ENCODE results near the gene G3BP1.
A peak's percentile ranks its signal among the peaks of the same experiment; 100 is the strongest.
"Not testable (repeated sequence)": the region's sequence is repeated elsewhere in the genome, so short reads cannot be mapped to it uniquely, and the experiment has no call there.

The G3BP1 gene

DNA sequence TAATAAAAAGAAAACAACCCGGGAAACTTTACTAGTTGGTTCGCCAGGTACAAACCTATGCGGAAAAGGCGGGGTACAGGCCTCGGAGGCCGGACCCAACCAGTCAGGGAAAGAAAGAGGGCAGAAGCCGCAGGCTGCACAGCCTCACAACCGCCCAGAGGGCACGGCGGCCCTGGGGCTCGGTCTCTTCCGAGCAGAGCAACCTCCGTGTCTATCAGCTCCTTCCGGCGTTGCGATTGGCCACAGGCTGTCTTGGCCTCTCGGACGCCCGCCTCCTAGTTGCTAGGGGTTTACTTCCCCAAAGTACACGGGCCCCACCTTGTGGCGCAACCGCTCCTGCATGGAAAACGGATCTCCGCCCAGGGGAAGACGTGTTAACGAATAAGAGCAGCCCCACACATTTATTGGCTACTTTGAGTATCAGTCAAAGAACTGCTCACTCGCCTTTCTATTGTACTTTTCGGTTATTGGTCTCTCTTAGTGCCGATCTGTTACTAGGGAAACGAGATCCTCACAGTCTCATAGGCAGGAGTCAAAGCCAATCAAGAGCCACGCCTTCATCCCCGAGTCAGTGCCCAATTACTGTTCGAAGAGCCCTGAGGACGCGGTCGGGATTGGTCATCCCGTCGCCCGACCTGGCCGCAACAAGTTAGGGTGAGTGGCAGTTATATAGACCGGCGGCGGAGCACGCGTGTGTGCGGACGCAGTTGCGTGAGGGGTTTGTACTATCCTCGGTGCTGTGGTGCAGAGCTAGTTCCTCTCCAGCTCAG lies at the start of gene G3BP1:
TSS of gene G3BP1 (plus strand) at position 696 of the 770 bp plus-strand sequence. CDS start 14,667 bp downstream, outside the sequence.
- peak; percentile 97 to 100 for DNase-seq (ENCODE audit: low read depth in 2 of 2)

DNA sequence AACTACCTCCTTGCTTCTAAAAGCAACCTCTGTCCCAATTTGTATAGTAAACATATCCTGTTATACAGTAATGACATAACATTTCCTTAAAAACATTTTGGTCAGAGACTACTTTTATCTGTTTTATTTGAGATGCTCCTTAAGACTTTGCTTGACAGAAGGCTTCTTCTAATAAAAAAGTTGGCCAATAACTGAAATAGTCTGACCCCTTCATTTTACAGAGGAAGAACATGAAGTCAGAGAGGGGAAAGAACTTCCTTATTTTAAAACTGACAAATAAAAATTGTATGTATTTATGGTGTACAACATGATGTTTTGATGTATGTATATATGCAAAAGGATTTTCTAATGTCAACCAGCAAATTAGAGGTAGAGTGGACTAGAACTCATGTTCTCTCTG lies 49.2 kb upstream of the G3BP1 start:
- DNase-seq (ENCODE audit: low read depth in 2 of 2), result no peak

DNA sequence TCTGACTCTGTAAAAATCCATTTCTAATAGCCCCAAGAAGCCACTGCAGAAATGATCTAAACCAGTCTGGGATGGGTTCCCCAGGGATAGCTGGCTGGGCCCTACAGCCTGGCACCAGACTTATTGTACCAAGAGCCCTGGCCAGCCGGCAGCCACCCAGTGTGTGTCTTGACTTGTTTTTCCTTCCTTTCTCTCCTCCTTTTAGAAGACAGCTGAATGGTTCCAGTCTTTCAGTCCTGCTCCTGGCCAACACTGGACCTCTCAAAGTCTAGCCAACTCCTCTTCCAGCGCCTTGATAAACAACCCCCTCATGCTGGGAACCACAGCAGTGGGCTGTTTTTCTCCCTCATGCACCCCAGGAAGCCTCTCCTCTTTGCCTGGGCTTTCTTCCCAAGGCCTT lies 47.4 kb upstream of the G3BP1 start:
- DNase-seq (ENCODE audit: low read depth in 2 of 2), result no peak

DNA sequence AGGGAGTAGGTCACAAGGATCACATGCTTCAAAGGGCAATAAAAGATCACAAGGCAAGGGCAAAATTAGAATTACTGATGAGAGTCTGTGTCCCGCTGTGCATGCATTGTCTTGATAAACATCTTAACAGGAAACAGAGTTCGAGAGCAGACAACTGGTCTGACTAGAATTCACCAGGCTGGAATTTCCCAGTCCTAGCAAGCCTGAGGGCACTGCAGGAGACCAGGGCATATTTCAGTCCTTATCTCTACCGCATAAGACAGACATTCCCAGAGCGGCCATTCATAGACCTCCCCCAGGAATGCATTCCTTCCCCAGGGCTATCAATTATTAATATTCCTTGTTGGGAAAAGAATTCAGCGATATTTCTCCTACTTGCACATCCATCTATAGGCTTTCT lies 42.2 kb upstream of the G3BP1 start:
- DNase-seq (ENCODE audit: low read depth in 2 of 2), result not testable (repeated sequence)

DNA sequence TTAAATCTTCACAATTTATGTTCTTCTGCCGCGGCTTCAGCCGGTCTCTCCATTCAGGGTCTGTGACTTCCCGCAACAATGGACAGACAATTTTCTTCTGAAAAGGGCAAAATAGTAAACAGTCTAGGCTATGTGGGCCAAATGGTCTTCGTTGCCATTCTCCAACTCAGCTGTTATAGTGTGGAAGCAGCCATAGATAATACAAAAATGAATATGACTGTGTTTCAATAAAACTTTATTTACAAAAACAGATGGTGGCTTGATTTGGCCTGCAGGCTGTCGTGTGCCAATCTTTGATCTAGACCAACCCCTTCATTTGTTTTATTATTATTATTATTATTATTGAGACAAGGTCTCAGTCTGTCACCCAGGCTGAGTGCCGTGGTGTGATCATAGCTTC lies 41.4 kb upstream of the G3BP1 start:
- DNase-seq (ENCODE audit: low read depth in 2 of 2), result no peak

DNA sequence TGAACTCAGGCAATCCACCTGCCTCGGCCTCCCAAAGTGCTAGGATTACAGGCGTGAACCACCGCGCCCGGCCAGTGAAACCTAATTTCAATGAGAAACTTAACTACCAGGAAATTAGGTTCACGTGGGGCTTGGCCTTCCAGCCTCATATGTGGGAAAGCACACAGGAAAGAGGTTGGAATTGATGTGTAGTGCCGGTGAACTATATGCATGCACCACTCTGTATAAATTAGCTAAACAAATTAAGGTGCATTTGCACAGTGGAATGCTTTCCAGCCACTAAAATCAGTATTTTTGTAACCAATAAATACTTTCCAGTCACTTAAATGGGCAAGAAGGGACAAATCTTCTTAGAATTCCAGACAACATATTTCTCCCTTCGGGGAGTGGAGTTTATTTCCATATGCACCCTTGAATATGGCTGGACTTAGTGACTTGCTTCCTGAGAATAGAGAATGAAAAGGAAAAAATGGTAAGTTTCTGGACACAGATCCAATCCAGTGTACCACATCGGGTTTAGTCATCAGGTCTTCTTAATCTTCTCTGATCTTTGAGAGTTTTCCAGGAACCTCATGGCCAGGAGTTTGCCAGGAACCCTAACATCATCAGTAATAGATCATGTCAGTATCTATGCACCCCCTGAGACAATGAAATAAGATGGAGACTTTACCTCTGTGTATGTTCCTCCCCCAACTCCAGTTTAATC lies 38.2 kb upstream of the G3BP1 start:
- no peak for DNase-seq (ENCODE audit: low read depth in 2 of 2)

DNA sequence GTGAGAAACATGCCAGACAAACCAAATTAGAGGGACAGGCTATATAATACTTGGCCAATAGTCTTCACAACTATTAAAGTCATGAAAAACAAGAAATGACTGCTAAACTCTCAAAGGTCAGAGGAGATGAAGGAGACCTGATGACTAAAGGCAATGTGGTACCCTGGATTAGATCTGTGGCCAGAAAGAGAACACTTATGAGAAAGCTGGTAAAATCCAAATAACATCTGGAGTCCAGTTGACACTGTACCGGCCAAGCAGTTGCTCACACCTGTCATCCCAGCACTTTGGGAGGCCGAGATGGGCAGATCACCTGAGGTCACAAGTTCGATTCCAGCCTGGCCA lies 37.7 kb upstream of the G3BP1 start:
- DNase-seq (ENCODE audit: low read depth in 2 of 2), result no peak

DNA sequence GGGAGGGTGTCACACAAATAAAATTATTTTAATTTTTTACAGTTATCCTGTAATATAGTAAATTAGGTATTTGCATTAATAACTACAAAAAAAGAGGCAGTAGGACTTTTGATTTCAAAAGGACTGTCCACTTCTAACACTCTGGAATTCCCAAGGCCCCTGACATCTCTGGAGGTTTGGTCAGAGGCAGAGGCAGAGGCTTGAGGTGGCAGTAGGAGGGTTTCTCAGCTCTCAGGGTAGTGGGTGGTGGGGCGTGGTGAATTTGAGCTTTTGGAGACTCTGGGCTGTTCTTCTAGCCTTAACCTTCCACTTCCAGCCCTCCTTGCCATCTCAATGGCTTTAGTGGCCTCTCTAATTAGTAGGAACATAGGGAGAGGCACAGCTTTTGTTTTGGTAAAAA lies 36.1 kb upstream of the G3BP1 start:
- no peak for DNase-seq (ENCODE audit: low read depth in 2 of 2)

DNA sequence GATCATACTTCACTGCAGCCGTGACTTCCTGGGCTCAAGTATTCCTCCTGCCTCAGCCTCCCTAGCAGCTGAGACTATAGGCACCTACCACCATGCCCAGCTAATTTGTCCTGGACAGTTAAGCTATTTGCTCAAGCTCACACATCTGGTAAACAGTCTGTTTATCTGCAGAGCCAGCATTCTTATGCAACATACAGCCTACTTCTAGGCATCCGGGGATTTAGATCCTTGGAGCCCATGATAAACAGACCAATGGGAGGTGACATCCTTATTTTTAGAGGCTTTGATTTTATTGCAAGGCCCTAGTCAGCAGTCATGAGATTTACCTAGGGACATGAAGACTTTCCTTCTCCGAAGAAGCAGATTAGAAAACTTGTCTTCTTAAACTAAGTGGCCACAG lies 34.3 kb upstream of the G3BP1 start:
- no peak for DNase-seq (ENCODE audit: low read depth in 2 of 2)

DNA sequence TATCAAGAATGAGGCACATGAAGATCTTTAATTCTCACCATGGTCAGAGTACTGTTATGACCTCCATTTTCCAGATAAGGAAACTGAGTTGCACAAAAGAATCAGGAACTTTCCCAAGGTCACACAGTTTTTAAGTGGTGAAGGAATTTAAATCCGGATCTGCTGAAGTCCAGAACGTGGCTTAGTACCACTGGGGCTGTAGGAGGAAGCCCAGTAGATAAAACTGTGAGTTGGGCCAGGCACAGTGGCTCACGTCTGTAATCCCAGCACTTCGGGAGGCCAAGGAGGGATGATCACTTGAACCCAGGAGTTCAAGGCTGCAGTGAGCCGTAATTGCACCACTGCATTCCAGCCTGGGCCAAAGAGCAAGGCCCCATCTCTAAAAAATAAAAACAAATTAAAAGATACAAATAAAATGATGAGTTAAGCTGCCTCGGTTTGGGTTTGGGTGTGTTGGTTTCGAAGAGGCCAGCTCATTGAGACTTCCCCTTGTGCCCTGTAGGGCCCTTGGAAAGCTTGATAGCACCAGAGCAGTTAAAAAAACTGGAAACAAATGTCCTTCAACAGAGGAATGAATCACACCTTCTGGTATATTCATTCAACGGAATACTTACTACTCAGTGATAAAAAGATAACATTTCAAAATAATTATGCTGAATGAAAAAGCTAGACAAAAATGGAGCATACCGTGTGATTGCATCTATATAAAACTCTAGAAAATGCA lies 33.5 kb upstream of the G3BP1 start:
- no peak for DNase-seq (ENCODE audit: low read depth in 2 of 2)

DNA sequence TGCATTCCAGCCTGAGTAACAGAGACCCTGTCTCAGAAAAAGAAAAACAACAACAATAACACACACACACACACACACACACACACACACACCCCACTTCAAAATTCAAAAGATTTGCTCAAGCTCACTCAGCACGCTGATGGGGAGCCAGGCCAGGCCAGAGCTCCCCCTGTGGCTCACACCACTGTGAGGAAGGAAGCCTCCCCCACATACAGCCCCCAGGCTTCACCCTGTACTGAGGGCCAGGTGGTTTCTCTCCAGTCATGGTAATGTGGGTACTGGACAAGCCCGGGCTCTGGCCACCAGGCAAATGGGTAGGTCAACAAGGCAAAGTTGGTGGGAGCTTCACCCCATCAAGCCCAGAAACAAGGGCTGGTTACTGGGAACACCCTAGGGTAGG lies 32.4 kb upstream of the G3BP1 start:
- no peak for DNase-seq (ENCODE audit: low read depth in 2 of 2)

DNA sequence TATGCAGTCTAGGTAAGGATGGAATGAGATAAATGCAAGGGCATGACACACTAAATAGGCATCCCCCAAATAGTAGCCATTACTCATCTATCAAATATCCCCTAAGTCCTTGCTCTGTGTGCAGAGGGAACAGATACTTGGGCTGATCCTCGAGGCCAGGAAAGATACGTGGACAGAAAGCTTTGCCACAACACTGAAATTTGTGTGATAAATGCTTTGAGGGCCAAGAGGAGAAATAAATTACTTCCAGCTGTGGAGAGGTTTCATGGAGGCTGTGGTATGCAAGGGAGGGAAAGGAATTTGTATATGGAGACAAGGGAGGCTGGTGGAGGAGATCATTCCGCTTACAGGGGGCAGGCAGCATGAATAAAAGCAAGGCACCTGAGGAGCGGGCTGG lies 31.8 kb upstream of the G3BP1 start:
- no peak for DNase-seq (ENCODE audit: low read depth in 2 of 2)

DNA sequence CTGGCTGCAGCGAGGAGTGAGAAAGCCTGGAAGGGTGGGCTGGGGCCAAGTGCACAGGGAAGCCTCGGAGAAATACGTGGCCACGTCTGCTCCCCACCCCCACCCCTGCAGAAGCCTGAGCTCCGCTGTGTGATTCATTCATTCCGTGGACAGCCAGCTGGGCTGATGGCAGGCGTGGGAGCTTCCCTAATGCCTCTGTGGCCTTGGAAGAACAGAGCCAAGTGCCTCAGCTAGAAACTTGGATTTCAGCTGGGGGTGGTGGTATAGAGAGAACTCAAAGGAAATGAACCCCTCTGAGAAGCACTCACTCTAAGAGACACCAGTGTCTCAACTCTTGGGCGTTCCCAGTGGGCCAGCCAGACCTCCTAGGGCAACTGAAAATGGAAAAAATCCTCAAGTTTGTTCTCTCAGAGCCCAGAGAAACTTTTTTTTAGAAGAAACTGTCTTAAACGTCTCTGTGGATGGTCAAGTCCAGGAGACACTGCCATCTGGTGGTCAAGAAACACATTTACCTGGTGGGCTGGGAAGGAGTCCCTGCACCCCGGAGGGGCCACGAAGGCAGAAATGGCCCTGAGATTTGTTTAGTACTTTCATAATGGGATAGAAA lies 31.3 kb upstream of the G3BP1 start:
- no peak for DNase-seq (ENCODE audit: low read depth in 2 of 2)

DNA sequence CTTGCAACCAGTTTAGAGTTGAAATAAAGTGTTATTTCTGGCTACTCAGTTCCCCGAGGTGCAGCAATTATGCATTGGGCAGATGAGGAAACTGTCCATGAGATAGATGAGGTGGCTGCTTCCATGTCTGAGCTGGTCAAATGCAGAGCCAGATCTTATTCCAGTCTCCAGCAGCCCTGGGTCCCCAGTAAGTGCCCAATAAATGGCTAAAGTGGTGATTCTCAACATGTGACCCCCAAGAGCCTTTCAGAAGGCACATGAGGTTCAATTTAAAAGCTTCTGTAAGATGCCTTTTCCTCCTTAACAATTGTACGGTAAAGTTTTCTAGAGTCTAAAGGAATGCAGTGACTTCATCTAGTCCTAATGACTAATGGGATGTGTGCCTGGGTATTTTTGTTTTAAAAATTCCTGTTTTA lies 30.8 kb upstream of the G3BP1 start:
- no peak for DNase-seq (ENCODE audit: low read depth in 2 of 2)

DNA sequence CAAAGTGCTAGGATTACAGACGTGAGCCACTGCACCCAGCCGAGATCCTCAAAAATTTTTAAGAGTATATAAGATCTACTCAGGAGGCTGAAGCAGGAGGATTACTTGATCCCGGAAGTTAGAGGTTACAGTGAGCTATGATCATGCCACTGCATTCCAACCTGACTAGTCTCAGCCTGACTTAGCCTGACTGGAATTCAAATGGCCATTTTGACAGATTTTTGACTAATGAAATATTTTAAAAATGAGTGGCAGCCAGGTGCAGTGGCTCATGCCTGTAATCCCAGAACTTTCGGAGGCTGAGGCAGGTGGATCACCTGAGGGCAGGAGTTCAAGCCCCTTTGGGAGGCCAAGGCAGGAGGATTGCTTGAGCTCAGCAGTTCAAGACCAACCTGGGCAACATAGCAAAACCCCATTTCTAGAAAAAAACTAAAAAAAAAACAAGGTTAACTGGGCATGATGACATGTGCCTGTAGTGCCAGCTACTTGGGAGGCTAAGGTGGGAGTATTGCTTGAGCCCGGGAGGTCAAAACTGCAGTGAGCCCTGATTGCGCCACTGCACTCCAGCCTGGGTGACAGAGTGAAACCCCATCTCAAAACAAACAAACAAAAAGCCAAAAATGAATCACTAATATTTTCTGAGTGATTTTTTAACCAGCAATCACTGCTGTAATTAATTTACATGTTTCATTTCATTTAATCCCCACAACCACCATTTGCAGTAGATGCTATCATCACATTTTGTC lies 29.9 kb upstream of the G3BP1 start:
- DNase-seq (ENCODE audit: low read depth in 2 of 2), result no peak

DNA sequence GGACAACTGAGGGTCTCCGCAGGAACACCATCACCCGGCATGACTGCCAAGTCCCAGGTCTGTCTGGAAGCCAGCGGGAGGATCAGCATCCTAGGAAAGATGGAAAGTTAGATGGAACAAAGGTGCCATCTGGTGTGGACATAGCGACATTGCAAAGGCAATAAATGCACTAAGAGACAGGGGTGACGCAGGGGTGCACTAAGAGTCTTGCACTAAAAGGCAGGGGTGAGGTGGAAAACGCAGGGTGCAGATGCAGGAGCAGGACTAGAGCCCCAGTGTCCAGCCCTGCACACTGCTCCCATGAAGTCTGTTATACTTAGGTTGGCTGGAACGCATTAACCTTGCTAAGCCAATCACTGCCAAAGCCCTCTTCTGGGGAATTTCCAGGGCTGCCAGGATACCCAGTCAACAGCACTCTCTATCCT lies 28.9 kb upstream of the G3BP1 start:
- no peak for DNase-seq (ENCODE audit: low read depth in 2 of 2)

DNA sequence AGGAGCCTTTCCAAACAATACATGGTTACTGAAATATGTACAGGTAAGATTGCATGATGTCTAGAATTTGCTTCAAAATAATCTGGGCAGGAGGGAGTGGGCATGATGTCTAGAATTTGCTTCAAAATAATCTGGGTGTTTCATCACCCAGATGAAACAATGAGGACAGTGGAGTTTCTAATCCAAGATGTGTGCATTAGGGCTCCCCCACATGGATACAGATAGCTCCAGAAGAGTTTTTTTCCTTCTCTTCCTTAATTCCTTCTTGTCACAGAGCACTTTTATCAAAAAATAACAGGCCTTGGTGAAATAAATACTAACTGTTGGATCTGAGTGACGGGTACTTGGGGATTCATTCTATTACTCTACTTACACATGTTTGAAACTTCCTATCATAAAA lies 28.2 kb upstream of the G3BP1 start:
- no peak for DNase-seq (ENCODE audit: low read depth in 2 of 2)

DNA sequence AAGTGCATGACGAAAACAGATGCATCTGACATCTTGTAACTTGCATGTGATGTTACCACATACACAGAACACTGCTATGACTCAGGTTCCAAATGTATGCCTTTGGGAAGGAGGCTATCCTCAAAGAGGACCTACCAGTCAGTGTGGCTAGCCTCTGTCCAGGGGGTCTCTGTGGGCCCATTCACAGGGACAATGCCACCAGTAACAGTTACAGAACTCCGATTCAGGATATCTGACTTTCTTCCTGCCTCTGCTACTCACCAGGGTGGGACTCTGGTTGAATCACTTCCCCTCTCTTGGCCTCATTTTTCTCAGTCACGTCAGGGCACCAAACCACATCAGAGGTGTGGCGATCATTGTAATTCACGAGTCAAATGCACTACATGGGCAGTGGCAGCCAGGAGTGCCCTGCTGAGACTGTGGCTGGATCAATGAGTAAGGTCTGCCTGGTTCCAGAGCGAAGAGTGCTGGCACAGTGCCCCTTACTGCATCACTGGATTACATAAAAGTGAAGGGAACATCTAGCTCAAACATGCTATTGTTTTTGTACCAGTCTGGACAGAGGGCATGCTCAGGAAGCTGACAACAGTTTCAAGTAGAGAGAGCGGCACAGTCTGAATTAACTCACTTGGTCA lies 26.6 kb upstream of the G3BP1 start:
- no peak for DNase-seq (ENCODE audit: low read depth in 2 of 2)

DNA sequence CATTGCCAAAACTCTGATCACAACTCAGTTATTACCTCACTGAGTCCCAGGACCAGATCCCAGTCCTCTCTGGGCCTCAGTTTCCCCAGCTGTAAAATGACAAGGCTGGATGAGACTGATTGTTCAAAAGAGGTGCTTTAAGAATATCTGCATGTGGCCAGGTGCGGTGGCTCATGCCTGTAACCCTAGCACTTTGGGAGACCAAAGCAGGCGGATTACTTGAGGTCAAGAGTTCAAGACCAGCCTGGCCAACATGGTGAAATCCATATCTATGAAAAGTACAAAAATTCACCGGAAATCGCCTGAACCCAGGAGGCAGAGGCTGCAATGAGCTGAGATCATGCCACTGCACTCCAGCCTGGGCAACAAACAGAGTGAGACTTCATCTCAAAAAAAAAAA lies 21.6 kb upstream of the G3BP1 start:
- no peak for DNase-seq (ENCODE audit: low read depth in 2 of 2)

DNA sequence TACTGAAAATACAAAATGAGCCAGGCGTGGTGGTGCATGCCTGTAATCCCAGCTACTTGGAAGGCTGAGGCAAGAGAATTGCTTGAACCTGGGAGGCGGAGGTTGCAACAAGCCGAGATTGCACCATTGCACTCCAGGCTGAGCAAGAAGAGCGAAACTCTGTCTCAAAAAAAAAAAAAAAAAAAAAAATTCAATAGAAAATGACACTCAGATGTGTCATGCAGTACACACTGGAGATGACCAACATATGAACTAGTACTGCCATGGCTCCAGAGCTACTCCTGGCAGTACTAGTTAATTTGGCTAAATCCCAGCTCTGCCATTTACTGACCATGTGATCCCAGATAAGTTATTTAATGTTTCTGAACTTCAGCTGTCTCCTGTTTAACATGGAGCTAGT lies 20.7 kb upstream of the G3BP1 start:
- no peak for DNase-seq (ENCODE audit: low read depth in 2 of 2)

DNA sequence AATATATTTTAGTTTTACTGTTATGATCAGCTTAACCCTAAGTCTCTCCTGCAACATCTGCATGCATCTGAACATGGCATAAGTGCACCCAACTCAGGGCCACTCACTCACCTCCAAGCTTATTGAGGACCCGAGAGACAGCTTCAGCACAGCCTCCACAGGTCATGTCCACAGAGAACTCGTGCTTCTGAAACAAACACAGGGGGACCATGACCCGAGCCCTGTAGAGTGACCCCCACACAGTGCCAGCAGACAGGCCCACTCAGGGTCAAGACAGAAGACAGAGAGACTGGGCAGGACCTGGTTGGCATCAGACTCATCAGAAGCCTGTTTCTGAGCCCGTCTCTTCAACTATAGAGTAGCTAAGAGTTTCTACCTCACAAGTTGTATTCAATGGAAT lies 20.2 kb upstream of the G3BP1 start:
- DNase-seq (ENCODE audit: low read depth in 2 of 2), result no peak
